Muscle layer of duodenum (tissue), 2 donors: Measurements from ENCODE around the gene CUBN.

ENCODE experiments used
- H3K27ac ChIP-seq: one replicate; pipeline ENCODE4 v1.7.0; 2013; ENCODE audit warnings: mild to moderate bottlenecking, low read length
- H3K27me3 ChIP-seq: one replicate; pipeline ENCODE4 v1.7.0; 2013; ENCODE audit warnings: low read depth, mild to moderate bottlenecking, control low read depth, low read length
- H3K36me3 ChIP-seq, 2 donors: one replicate each; pipeline ENCODE4 v1.7.0; 2013; ENCODE audit warnings: low read length in 2 of 2, control low read depth in 1 of 2, mild to moderate bottlenecking in 1 of 2; ENCODE audit not compliant: insufficient read depth in 2 of 2, control insufficient read depth in 1 of 2
- H3K4me1 ChIP-seq, 2 donors: one replicate each; pipeline ENCODE4 v1.7.0; 2013; ENCODE audit warnings: low read length in 2 of 2, mild to moderate bottlenecking in 2 of 2, control low read depth in 1 of 2, moderate library complexity in 1 of 2; ENCODE audit not compliant: insufficient read depth in 2 of 2, control insufficient read depth in 1 of 2
- H3K4me3 ChIP-seq, 2 donors: one replicate each; pipeline ENCODE4 v1.7.0; 2013; ENCODE audit warnings: low read length in 2 of 2, low read depth in 1 of 2, mild to moderate bottlenecking in 1 of 2
- H3K9me3 ChIP-seq, 2 donors: one replicate each; pipeline ENCODE4 v1.7.0; 2013; ENCODE audit warnings: low read length in 2 of 2, control low read depth in 1 of 2, mild to moderate bottlenecking in 1 of 2; ENCODE audit not compliant: control insufficient read depth in 1 of 2
- donor health status: healthy.

The CUBN gene

DNA sequence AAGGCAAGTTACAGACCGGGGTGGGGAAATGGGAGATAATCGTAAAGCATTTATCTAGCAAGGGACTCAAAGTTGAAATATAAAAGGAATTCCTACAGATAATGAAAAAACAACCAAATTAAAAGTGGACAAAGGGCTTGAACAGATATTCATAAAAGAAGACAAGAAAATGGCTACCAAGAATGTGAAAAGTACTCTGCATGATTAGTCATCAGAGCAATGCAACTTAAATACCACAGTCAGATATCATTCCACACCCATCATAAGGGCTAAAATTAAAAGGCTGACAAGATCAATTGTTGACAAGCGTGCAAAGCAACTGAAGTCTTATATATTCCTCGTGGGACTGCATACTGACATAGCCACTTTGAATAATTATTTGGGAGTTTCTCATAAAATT is 187.7 kb downstream of the CUBN start:
- Histone ChIP-seq H3K36me3 (no peaks in the 10 kb centered on the region), H3K4me3 (no peak overlapping the region), H3K9me3 (no peaks in the 10 kb centered on the region), H3K27ac (no peak overlapping the region), H3K4me1 (no peaks in the 10 kb centered on the region), H3K27me3 (no peaks in the 10 kb centered on the region)

DNA sequence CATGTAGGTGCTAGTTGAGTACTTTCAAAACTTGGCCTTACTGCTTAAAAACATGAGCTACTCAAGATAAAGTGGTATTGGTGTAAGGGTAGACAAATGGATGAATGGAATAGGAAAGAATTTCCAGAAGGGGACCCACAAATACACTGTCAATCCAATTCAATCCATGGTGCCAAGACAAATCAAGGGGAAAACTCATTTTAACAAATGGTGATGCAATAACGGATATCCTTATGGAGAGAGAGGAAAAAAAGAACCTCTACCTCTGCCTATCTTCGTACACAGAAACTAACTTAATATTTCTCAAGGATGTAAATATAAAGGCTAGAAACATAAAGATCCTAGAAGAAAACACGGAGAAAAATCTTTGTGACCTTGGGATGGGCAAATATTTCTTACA is 188.5 kb downstream of the CUBN start:
- H3K4me1 ChIP-seq, result no peaks in the 10 kb centered on the region
- H3K27me3 ChIP-seq, result no peaks in the 10 kb centered on the region
- H3K27ac ChIP-seq, result no peak overlapping the region
- no peak overlapping the region for H3K4me3 ChIP-seq
- no peaks in the 10 kb centered on the region for H3K36me3 ChIP-seq
- no peaks in the 10 kb centered on the region for H3K9me3 ChIP-seq

DNA sequence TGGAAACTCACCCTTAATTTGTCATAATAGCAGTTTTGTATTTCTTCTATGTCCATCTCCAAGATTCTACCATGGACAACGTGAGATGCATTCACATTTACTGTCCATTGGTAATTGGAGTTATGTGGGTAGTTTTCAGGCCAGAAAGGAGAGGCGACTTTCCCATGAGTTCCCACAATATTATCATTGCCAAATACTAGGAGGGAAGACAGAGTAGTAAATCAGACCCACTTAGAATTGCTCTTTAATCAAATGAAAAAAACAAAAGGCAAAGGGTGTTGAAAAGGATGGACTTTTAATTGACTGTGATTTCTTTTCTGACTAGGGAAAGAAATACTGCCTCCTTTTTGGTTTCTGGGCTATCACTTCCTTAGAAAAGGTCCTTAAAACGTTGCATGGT is 190.7 kb downstream of the CUBN start:
- no peak overlapping the region for H3K4me3 ChIP-seq
- no peaks in the 10 kb centered on the region for H3K36me3 ChIP-seq
- H3K27ac ChIP-seq, result no peak overlapping the region
- no peaks in the 10 kb centered on the region for H3K9me3 ChIP-seq
- no peaks in the 10 kb centered on the region for H3K4me1 ChIP-seq
- H3K27me3 ChIP-seq, result no peaks in the 10 kb centered on the region

DNA sequence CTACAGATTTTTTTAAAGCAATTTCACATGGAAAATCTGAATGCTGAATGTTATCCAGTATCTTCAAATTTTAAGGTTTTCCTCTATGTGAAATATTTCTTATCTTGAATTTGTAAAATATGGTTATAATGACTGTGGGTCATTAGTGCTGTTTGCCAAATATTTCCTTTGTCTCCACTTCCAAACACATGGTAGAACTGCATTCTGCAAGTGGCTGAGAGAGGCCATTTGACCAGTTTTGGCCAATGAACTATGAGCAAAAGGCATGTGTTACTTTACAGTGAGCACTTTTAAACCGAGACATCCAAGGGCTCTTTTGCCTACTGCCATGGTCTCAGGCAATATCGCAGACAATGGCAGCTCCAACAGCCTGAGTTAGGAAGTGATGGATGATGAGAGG is 195.2 kb downstream of the CUBN start:
- H3K27me3 ChIP-seq, result no peaks in the 10 kb centered on the region
- no peak overlapping the region for H3K27ac ChIP-seq
- H3K9me3 ChIP-seq, result no peaks in the 10 kb centered on the region
- H3K4me3 ChIP-seq, result no peak overlapping the region
- H3K36me3 ChIP-seq, result no peaks in the 10 kb centered on the region
- no peaks in the 10 kb centered on the region for H3K4me1 ChIP-seq

DNA sequence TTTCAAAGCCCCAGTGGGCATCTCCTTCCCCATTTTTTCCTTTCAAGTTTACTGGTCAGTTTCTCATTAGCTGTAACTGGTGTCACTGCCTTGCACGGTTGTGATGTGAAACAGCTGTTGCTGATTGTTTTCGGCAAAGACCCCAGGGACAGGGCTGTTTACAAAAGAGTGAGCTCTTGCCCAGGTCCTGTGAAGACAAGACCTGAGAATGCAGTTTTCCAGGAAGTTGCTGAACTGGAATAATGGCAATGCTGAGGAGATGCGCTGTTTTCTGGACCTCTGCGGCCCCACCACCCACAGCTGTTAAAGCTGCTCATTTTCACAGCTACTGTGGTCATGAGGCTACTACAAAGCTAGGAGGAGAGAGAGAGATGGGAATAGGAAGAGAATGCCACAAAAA is 195.8 kb downstream of the CUBN start:
- H3K27me3 ChIP-seq, result no peaks in the 10 kb centered on the region
- H3K4me1 ChIP-seq, result no peaks in the 10 kb centered on the region
- no peak overlapping the region for H3K27ac ChIP-seq
- no peaks in the 10 kb centered on the region for H3K9me3 ChIP-seq
- no peaks in the 10 kb centered on the region for H3K36me3 ChIP-seq
- no peak overlapping the region for H3K4me3 ChIP-seq

DNA sequence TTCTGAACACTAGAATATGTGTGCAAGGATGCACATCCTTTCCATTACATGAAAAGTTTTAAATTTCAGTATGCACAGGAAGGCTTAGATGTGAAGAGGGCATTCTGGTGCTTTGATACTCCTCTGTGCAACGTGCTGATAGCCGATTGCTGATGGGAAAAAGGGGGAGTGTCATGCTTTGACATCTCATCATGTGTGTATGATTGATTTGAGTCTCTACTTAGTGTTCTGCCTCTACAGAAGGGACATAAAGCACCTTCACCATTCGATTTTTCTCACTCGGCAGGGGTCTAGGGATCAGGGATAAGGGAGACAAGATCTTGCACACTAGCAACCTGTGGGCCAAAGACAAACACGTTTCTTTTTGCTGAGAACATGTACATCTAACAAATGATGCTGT is 197.7 kb downstream of the CUBN start:
- H3K27ac ChIP-seq, result no peak overlapping the region
- no peaks in the 10 kb centered on the region for H3K9me3 ChIP-seq
- H3K4me1 ChIP-seq, result no peaks in the 10 kb centered on the region
- no peaks in the 10 kb centered on the region for H3K36me3 ChIP-seq
- H3K4me3 ChIP-seq, result no peak overlapping the region
- no peaks in the 10 kb centered on the region for H3K27me3 ChIP-seq

DNA sequence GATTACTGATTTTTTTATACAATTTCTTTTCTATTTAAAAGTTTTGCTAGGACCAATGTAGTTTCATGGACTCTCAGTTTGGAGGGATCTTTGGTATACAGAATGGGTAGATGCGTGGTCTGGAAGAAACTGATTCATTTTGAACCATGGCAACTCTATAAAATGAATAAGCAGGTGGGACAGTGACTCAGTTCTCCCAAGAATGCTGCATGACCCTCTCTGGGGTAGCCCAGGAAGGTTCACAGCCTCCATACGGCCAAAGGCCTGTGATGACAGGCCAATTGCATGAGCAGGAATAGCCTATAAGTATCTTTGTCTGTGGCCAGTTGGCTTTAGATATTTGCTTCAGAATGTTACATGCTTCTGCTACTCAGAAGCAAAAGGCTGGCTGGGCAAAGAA is 199.1 kb downstream of the CUBN start:
- Histone ChIP-seq H3K36me3 (no peaks in the 10 kb centered on the region), H3K4me1 (no peaks in the 10 kb centered on the region), H3K9me3 (no peaks in the 10 kb centered on the region), H3K27me3 (no peaks in the 10 kb centered on the region), H3K27ac (no peak overlapping the region), H3K4me3 (no peak overlapping the region)

DNA sequence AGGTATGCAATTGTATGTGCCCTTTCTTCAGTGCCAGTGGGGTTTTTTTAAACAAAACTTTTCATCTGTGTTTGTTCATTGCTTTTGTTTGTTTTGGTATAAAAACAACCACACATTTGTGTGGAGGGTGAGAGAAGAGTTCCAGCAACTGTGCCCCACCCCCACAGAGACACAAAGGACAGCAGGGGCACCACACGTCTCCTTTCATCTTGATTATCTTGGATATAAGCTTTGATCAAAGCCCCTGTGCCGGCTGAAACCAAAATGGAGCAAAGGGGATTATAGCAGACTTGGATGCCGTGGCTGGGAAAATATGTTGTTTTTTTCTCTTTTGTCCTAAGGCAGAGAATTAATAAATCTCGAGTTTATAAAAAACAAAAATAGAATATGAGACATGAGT is 200.5 kb downstream of the CUBN start:
- H3K4me1 ChIP-seq, result no peaks in the 10 kb centered on the region
- H3K4me3 ChIP-seq, result no peak overlapping the region

DNA sequence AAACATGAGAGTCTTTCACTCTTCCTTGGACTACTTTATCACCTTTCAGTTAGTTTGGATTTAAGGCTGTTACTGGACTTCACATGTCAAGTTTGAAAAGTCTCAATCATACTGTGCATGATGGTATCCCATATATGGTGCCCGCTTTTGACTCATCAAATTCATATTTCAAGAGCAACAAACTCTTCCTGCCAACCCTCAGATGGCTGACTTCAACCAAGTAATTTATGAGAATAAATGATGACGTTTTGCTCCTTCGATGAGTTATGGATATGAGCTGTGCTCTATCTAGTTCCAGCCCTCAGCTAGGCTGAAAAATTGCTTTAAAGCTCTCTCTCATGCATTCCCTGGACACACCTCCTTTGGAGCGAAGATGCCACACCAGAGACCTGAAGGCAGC is 202.1 kb downstream of the CUBN start:
- H3K36me3 ChIP-seq, result no peaks in the 10 kb centered on the region
- no peaks in the 10 kb centered on the region for H3K9me3 ChIP-seq
- no peak overlapping the region for H3K4me3 ChIP-seq
- no peak overlapping the region for H3K27ac ChIP-seq
- H3K27me3 ChIP-seq, result no peaks in the 10 kb centered on the region
- H3K4me1 ChIP-seq, result no peaks in the 10 kb centered on the region

More for the DNA sequence above, 200.5 kb downstream of the CUBN start:
- H3K36me3 ChIP-seq, result no peaks in the 10 kb centered on the region
- no peaks in the 10 kb centered on the region for H3K27me3 ChIP-seq
- no peaks in the 10 kb centered on the region for H3K9me3 ChIP-seq
- H3K27ac ChIP-seq, result no peak overlapping the region

DNA sequence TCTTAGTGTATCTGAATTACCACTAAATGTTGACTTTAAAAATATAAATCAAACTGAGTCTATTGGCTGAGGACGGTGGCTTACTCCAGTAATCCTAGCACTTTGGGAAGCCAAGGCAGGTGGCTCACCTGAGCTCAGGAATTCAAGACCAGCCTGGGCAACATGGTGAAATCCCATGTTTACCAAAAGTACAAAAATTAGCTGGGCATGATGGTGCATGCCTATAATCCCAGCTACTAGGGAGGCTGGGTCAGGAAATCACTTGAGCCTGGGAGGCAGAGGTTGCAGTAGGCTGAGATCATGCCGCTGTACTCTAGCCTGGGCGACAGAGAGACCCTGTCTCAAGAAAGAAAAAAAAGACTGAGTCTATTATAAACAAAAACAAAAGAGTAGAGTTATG is 205.9 kb downstream of the CUBN start:
- Histone ChIP-seq H3K4me3 (no peak overlapping the region), H3K27me3 (no peaks in the 10 kb centered on the region), H3K27ac (no peak overlapping the region), H3K9me3 (no peaks in the 10 kb centered on the region), H3K4me1 (no peaks in the 10 kb centered on the region), H3K36me3 (no peaks in the 10 kb centered on the region)

DNA sequence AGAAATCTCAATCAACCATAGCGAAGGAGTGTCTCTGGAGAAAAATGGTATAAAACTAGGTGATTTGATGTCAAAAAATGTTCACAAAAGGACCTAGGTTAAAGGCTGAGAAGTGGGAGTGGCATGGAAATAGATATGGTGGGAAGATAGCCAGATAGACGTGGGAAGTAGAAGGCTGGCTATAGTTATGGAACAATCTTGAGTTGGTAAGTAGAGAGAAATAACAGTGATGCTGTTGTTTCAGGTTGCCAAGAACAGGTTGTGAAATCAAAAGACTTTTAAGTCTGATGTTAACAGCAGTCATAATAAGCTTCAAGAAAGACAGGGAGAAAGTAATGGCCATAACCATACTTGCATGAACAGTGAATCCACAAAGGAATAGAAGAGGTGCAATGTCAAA is 206.3 kb downstream of the CUBN start:
- no peak overlapping the region for H3K4me3 ChIP-seq
- no peaks in the 10 kb centered on the region for H3K27me3 ChIP-seq
- H3K27ac ChIP-seq, result no peak overlapping the region
- no peaks in the 10 kb centered on the region for H3K36me3 ChIP-seq
- H3K4me1 ChIP-seq, result no peaks in the 10 kb centered on the region
- H3K9me3 ChIP-seq, result no peaks in the 10 kb centered on the region

DNA sequence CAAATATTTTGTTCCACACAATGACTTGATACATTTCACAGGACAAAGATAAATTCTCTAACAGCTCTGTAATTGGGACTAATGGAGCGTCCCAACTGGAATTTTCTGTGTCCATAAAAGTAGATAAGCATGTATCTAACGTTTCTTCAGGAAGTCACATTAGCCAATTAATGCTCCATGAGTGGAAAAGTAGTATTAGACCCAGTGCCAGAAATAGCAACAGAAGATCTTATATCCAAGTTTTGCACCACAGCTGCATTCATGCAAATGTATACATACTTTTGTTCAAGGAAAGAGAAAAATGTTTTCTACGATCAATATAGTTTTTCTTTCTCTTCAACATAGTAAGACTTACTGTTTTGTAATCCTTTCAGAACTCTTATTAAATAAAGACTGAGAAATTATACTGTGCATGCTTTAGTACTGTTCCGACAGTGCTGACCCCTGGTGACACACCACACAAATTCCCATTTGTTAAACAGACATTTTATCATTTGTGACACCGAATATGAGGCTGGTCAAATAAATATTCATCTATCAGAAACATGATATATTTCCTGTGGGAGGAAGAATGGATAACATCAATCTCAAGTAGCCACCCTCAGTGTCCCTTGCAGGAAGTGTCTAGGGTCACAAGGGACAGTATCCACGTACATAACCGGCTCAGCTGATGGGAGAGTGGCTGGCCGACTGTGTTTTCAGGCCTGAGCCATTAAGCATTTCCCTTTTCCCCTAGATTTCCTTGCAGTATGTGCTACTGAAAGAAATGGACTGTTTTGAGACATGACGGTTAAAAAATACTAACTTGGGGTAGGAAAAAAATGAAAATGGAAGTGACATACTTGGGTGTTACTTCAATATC is 210.3 kb downstream of the CUBN start:
- no peak overlapping the region for H3K4me3 ChIP-seq
- no peaks in the 10 kb centered on the region for H3K36me3 ChIP-seq
- no peaks in the 10 kb centered on the region for H3K4me1 ChIP-seq
- H3K9me3 ChIP-seq, result no peaks in the 10 kb centered on the region
- H3K27me3 ChIP-seq, result no peaks in the 10 kb centered on the region
- no peak overlapping the region for H3K27ac ChIP-seq
